Adipocyte (in vitro differentiated cells): ENCODE data around the gene UMODL1.

Source experiments
- DNase-seq: peaks from one replicate; pipeline ENCODE4 v3.0.0-alpha.2; 2015; ENCODE audit warnings: low read depth
- H3K27me3 ChIP-seq: replicated peaks from 2 replicates; pipeline ENCODE4 v1.7.0; 2013; ENCODE audit warnings: mild to moderate bottlenecking, low read length, moderate library complexity; ENCODE audit not compliant: control insufficient read depth, insufficient read depth
- H3K36me3 ChIP-seq: 2 replicates; pipeline ENCODE4 v1.7.0; 2013; ENCODE audit warnings: low read length, mild to moderate bottlenecking, moderate library complexity; ENCODE audit not compliant: control insufficient read depth, insufficient read depth, severe bottlenecking
- H3K4me1 ChIP-seq: 2 replicates; pipeline ENCODE4 v1.7.0; 2013; ENCODE audit warnings: mild to moderate bottlenecking, low read length, moderate library complexity; ENCODE audit not compliant: control insufficient read depth, insufficient read depth
- H3K4me3 ChIP-seq: 2 replicates; pipeline ENCODE4 v1.7.0; 2013; ENCODE audit warnings: mild to moderate bottlenecking, low read length, moderate library complexity
- H3K9ac ChIP-seq: 2 replicates; pipeline ENCODE4 v1.7.0; 2013; ENCODE audit warnings: mild to moderate bottlenecking, low read length, moderate library complexity
- H3K9me3 ChIP-seq: 2 replicates; pipeline ENCODE4 v1.7.0; 2013; ENCODE audit warnings: mild to moderate bottlenecking, low read length, moderate library complexity; ENCODE audit not compliant: control insufficient read depth

The UMODL1 gene

GRCh38 chr21:42051788-42052187 is 19.3 kb upstream of the UMODL1 start:
- Histone ChIP-seq H3K4me3 (no peak overlapping the region), H3K4me1 (peaks cover 13% of the 10 kb centered on the region), H3K9me3 (peaks cover 5% of the 10 kb centered on the region), H3K36me3 (no peaks in the 10 kb centered on the region), H3K9ac (no peak overlapping the region), H3K27me3 (peaks cover 19% of the 10 kb centered on the region)
- no peak for DNase-seq

GRCh38 chr21:42055425-42055824 is 15.7 kb upstream of the UMODL1 start:
- H3K9me3 ChIP-seq: peaks cover 5% of the 10 kb centered on the region
- H3K27me3 ChIP-seq: peaks cover 38% of the 10 kb centered on the region
- DNase-seq: no peak

GRCh38 chr21:42056468-42056867 is 14.6 kb upstream of the UMODL1 start:
- Histone ChIP-seq H3K4me3 (no peak overlapping the region), H3K36me3 (no peaks in the 10 kb centered on the region), H3K9me3 (peaks cover 5% of the 10 kb centered on the region), H3K9ac (no peak overlapping the region), H3K27me3 (peaks cover 42% of the 10 kb centered on the region), H3K4me1 (peaks cover 12% of the 10 kb centered on the region)
- no peak for DNase-seq

More at GRCh38 chr21:42055425-42055824, 15.7 kb upstream of the UMODL1 start:
- Histone ChIP-seq H3K9ac (no peak overlapping the region), H3K4me3 (no peak overlapping the region), H3K36me3 (no peaks in the 10 kb centered on the region), H3K4me1 (peaks cover 12% of the 10 kb centered on the region)

GRCh38 chr21:42056996-42057689 is 14.0 kb upstream of the UMODL1 start:
- H3K4me1 ChIP-seq: peaks cover 12% of the 10 kb centered on the region
- H3K9ac ChIP-seq: no peak overlapping the region
- H3K36me3 ChIP-seq: no peaks in the 10 kb centered on the region
- peak; percentile 72 for DNase-seq
- H3K4me3 ChIP-seq: no peak overlapping the region
- peaks cover 49% of the 10 kb centered on the region for H3K27me3 ChIP-seq
- peaks cover 5% of the 10 kb centered on the region for H3K9me3 ChIP-seq

GRCh38 chr21:42057851-42058437 is 13.2 kb upstream of the UMODL1 start:
- DNase-seq: no peak

GRCh38 chr21:42058631-42059111 is 12.4 kb upstream of the UMODL1 start:
- Histone ChIP-seq H3K9ac (no peak overlapping the region), H3K9me3 (no peaks in the 10 kb centered on the region), H3K4me1 (peaks cover 12% of the 10 kb centered on the region), H3K27me3 (peaks cover 64% of the 10 kb centered on the region), H3K36me3 (no peaks in the 10 kb centered on the region), H3K4me3 (no peak overlapping the region)
- no peak for DNase-seq

More at GRCh38 chr21:42057851-42058437, 13.2 kb upstream of the UMODL1 start:
- Histone ChIP-seq H3K27me3 (peaks cover 57% of the 10 kb centered on the region), H3K4me1 (peaks cover 12% of the 10 kb centered on the region), H3K9ac (no peak overlapping the region), H3K9me3 (peaks cover 5% of the 10 kb centered on the region), H3K36me3 (no peaks in the 10 kb centered on the region), H3K4me3 (no peak overlapping the region)

GRCh38 chr21:42059141-42059540 is 12.0 kb upstream of the UMODL1 start:
- Histone ChIP-seq H3K36me3 (no peaks in the 10 kb centered on the region), H3K9ac (no peak overlapping the region), H3K4me1 (peaks cover 12% of the 10 kb centered on the region), H3K9me3 (no peaks in the 10 kb centered on the region), H3K27me3 (peaks cover 68% of the 10 kb centered on the region), H3K4me3 (no peak overlapping the region)
- DNase-seq: no peak

- H3K27me3 ChIP-seq: peaks cover 65% of the 10 kb centered on the region
- no peak for DNase-seq
Observed at GRCh38 chr21:42059721-42060120, 11.4 kb upstream of the UMODL1 start.

GRCh38 chr21:42060166-42060565 is 11.0 kb upstream of the UMODL1 start:
- H3K27me3 ChIP-seq: peaks cover 67% of the 10 kb centered on the region
- H3K9ac ChIP-seq: no peak overlapping the region
- H3K9me3 ChIP-seq: peaks cover 3% of the 10 kb centered on the region
- no peak overlapping the region for H3K4me3 ChIP-seq
- H3K36me3 ChIP-seq: no peaks in the 10 kb centered on the region
- DNase-seq: no peak
- H3K4me1 ChIP-seq: peaks cover 12% of the 10 kb centered on the region

More at GRCh38 chr21:42059721-42060120, 11.4 kb upstream of the UMODL1 start:
- H3K36me3 ChIP-seq: no peaks in the 10 kb centered on the region
- peaks cover 12% of the 10 kb centered on the region for H3K4me1 ChIP-seq
- no peak overlapping the region for H3K4me3 ChIP-seq
- no peaks in the 10 kb centered on the region for H3K9me3 ChIP-seq
- no peak overlapping the region for H3K9ac ChIP-seq

- Histone ChIP-seq H3K4me1 (peaks cover 12% of the 10 kb centered on the region), H3K27me3 (peaks cover 66% of the 10 kb centered on the region), H3K4me3 (no peak overlapping the region), H3K36me3 (no peaks in the 10 kb centered on the region), H3K9me3 (peaks cover 3% of the 10 kb centered on the region), H3K9ac (no peak overlapping the region)
- no peak for DNase-seq
Observed at GRCh38 chr21:42061195-42061985, 9.7 kb upstream of the UMODL1 start.

GRCh38 chr21:42061986-42062235 is 9.2 kb upstream of the UMODL1 start:
- H3K27me3 ChIP-seq: peaks cover 61% of the 10 kb centered on the region
- no peaks in the 10 kb centered on the region for H3K36me3 ChIP-seq
- H3K9ac ChIP-seq: no peak overlapping the region
- H3K9me3 ChIP-seq: peaks cover 3% of the 10 kb centered on the region
- no peak overlapping the region for H3K4me3 ChIP-seq
- H3K4me1 ChIP-seq: peaks cover 9% of the 10 kb centered on the region
- DNase-seq: no peak
